B cell (primary cell): ENCODE results near the gene PTRH2. TPM values are rescaled to one million over a fixed set of nuclear protein-coding genes. Genes with fewer than 3 reads are reported as not detected.

Experiments
- ATAC-seq: fragments of 200-7000 bp; cut with Tn5 transposase; one replicate; pipeline ENCODE4 v1.10.0; 2021; ENCODE audit warnings: low read depth, mild to moderate bottlenecking, moderate number of reproducible peaks, moderate library complexity
- CTCF ChIA-PET: fragments of 350-600 bp; sonication (Branson Sonifier 250); formaldehyde crosslinking; loops from one replicate; lab custom pipeline; 2021; ENCODE audit warnings: antibody characterized with exemption, inconsistent platforms; lab: Charles Lee
- POLR2A ChIA-PET: fragments of 350-600 bp; sonication (Branson Sonifier 250); formaldehyde crosslinking; loops from one replicate; lab custom pipeline; 2021; ENCODE audit warnings: antibody characterized with exemption; lab: Charles Lee
- DNase-seq: peaks from one replicate; pipeline ENCODE4 v3.0.0; 2013
- H2AFZ ChIP-seq: 2 replicates; pipeline ENCODE4 v1.6.1; 2012; ENCODE audit warnings: mild to moderate bottlenecking, low read depth, low read length; ENCODE audit not compliant: insufficient read depth, poor library complexity, severe bottlenecking
- H3K27ac ChIP-seq, 2 donors: 1 replicate in 1 of 2; 2 replicates in 1 of 2; pipeline ENCODE4 v1.5.1; 2012 to 2013; ENCODE audit warnings: low read length in 2 of 2, mild to moderate bottlenecking in 2 of 2, moderate library complexity in 1 of 2
- H3K27me3 ChIP-seq, 4 experiments: fragments of 200-600 bp in 1 of 4; sonication (generic) in 1 of 4; replicated peaks in 1 of 4; 1 replicate in 2 of 4; 2 replicates in 2 of 4; pipeline versions ENCODE4 v1.6.1 to v1.7.0; 2013 to 2016; ENCODE audit warnings: low read length in 3 of 4, mild to moderate bottlenecking in 2 of 4, mixed read lengths in 1 of 4, moderate library complexity in 1 of 4; ENCODE audit not compliant: insufficient read depth in 4 of 4, control insufficient read depth in 3 of 4; ENCODE audit errors: control extremely low read depth in 1 of 4
- H3K36me3 ChIP-seq, 2 experiments: replicated peaks in 1 of 2; 1 replicate in 1 of 2; 2 replicates in 1 of 2; pipeline versions ENCODE4 v1.6.1 to v1.7.1; 2013; ENCODE audit warnings: low read length in 1 of 2; ENCODE audit not compliant: insufficient read depth in 2 of 2, control insufficient read depth in 1 of 2; ENCODE audit errors: control extremely low read depth in 1 of 2, extremely low read depth in 1 of 2
- H3K4me1 ChIP-seq, 2 donors: fragments of 200-600 bp in 1 of 2; sonication (generic) in 1 of 2; 1 replicate in 1 of 2; 2 replicates in 1 of 2; pipeline versions ENCODE4 v1.5.1 to v1.6.1; 2013 to 2017; ENCODE audit warnings: low read length in 2 of 2; ENCODE audit not compliant: control insufficient read depth in 2 of 2, insufficient read depth in 2 of 2
- H3K4me2 ChIP-seq: replicated peaks from 2 replicates; pipeline ENCODE3; 2012; ENCODE audit warnings: mild to moderate bottlenecking, low read depth, low read length; ENCODE audit not compliant: poor library complexity, severe bottlenecking
- H3K4me3 ChIP-seq, 5 experiments: fragments of 200-600 bp in 1 of 5; sonication (generic) in 1 of 5; 1 replicate in 3 of 5; 2 replicates in 2 of 5; pipeline versions ENCODE4 v1.5.1 to v1.7.0; 2011 to 2016; ENCODE audit warnings: low read length in 4 of 5, mild to moderate bottlenecking in 4 of 5, low read depth in 2 of 5, control low read depth in 1 of 5, moderate library complexity in 1 of 5; ENCODE audit not compliant: insufficient read depth in 1 of 5; ENCODE audit errors: control extremely low read depth in 1 of 5, extremely low read depth in 1 of 5
- H3K79me2 ChIP-seq: fragments of 200-600 bp; sonication (generic); one replicate; pipeline ENCODE4 v1.6.0; 2016; ENCODE audit warnings: low read length; ENCODE audit not compliant: control insufficient read depth, insufficient read depth
- H3K9ac ChIP-seq: fragments of 200-600 bp; sonication (generic); 2 replicates; pipeline ENCODE4 v1.6.1; 2017; ENCODE audit warnings: mild to moderate bottlenecking, low read length, moderate library complexity
- H3K9me3 ChIP-seq, 3 donors: one replicate each; pipeline versions ENCODE4 v1.6.1 to v1.7.1; 2013; ENCODE audit warnings: low read length in 2 of 3; ENCODE audit not compliant: control insufficient read depth in 2 of 3, insufficient read depth in 1 of 3; ENCODE audit errors: control extremely low read depth in 1 of 3
- H4K20me1 ChIP-seq: 2 replicates; pipeline ENCODE4 v1.6.0; 2012; ENCODE audit warnings: mild to moderate bottlenecking, low read length; ENCODE audit not compliant: insufficient read depth, control insufficient read depth, poor library complexity, severe bottlenecking
- H3K27ac Mint-ChIP-seq: one replicate; pipeline ENCODE4 v1.8.0; 2021; ENCODE audit warnings: mixed read lengths
- H3K27me3 Mint-ChIP-seq: one replicate; pipeline ENCODE4 v1.8.0; 2021; ENCODE audit warnings: mixed read lengths
- H3K4me1 Mint-ChIP-seq: one replicate; pipeline ENCODE4 v1.8.0; 2021; ENCODE audit warnings: mixed read lengths
- H3K4me3 Mint-ChIP-seq: one replicate; pipeline ENCODE4 v1.8.0; 2021; ENCODE audit warnings: mixed read lengths
- H3K9me3 Mint-ChIP-seq: one replicate; pipeline ENCODE4 v1.8.0; 2022; ENCODE audit warnings: mixed read lengths; ENCODE audit not compliant: insufficient read depth
- EZH2 ChIP-seq: IDR thresholded peaks from 2 replicates; pipeline ENCODE4 v1.6.1; 2012; ENCODE audit warnings: borderline replicate concordance, low read depth, mild to moderate bottlenecking, moderate library complexity, low read length; ENCODE audit not compliant: insufficient read depth, poor library complexity, severe bottlenecking
- WGBS: methylation state at CpG from one replicate; pipeline ENCODE4 v1.1.5; 2013; ENCODE audit warnings: missing lambda C conversion rate; ENCODE audit not compliant: insufficient coverage; 5-methylcytosine and 5-hydroxymethylcytosine counted together
- intact Hi-C: fragments of 100-400 bp; cut with micrococcal nuclease; formaldehyde crosslinking; loops from one replicate; pipeline ENCODE4 v1.10.0; 2022
- polyA plus RNA-seq: library from polyadenylated mRNA; depleted of rRNA; stranded (reverse); fragments of >200 nt; gene quantifications from 2 replicates; pipeline ENCODE4 v1.2.3, GENCODE V29; 2012
- total RNA-seq, 2 donors: library from RNA; stranded (reverse); fragments of 120-200 nt in 1 of 2; gene quantifications; 1 replicate in 1 of 2; 2 replicates in 1 of 2; pipeline versions ENCODE4 v1.2.3 to v1.2.4, GENCODE V29; 2013 to 2022
- TF ChIP-seq, protein P1 (sequence below): fragments of 200-600 bp; IDR thresholded peaks from one replicate; pipeline ENCODE4 v1.8.0; 2022; ENCODE audit warnings: antibody characterized with exemption, mild to moderate bottlenecking

PTRH2 gene
- total and polyA plus RNA-seq, 2 donors (not counting 1 experiment from before 2014, with no cell fraction given) = 7.1 to 22.7 TPM

DNA sequence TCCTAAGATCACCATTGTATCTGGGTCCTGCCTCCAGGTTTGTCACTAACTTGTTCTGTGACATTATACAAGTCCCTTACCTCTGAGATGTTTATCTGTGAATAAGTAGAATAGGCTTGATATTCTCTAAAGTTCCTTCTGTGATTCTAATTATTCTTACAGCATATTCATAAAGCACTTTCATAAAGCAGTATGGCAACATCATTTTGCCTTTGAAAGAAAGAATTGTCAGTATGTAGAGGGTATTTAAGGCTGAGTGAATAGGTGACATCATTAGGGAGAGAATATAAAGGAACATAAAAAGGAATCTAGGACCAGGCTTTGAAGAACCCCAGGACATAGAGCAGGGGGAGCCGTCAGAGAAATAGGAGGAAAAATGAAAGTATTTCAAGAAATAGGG, 15.8 kb upstream of the PTRH2 start:
- Histone ChIP-seq H3K4me2 (no peak overlapping the region), H3K9ac (no peak overlapping the region), H3K4me3 (no peak overlapping the region), H4K20me1 (peaks cover 17% of the 10 kb centered on the region), H3K36me3 (peaks cover 0 to 2% of the 10 kb centered on the region in 2 experiments), H2AFZ (no peak overlapping the region), H3K79me2 (peaks cover 66% of the 10 kb centered on the region), H3K9me3 (no peaks in the 10 kb centered on the region), H3K27ac (no peak overlapping the region), H3K27me3 (no peaks in the 10 kb centered on the region), H3K4me1 (no peaks in the 10 kb centered on the region)
- peaks cover 5% of the 10 kb centered on the region for H3K4me1 Mint-ChIP-seq
- H3K9me3 Mint-ChIP-seq = no peaks in the 10 kb centered on the region
- H3K27me3 Mint-ChIP-seq = no peaks in the 10 kb centered on the region
- no peak overlapping the region for H3K4me3 Mint-ChIP-seq
- WGBS = 71% methylated on average over 1 of the region's 1 CpG
- intact Hi-C loops = no loop called here
- ATAC-seq = no peak
- TF ChIP-seq, protein P1, sequence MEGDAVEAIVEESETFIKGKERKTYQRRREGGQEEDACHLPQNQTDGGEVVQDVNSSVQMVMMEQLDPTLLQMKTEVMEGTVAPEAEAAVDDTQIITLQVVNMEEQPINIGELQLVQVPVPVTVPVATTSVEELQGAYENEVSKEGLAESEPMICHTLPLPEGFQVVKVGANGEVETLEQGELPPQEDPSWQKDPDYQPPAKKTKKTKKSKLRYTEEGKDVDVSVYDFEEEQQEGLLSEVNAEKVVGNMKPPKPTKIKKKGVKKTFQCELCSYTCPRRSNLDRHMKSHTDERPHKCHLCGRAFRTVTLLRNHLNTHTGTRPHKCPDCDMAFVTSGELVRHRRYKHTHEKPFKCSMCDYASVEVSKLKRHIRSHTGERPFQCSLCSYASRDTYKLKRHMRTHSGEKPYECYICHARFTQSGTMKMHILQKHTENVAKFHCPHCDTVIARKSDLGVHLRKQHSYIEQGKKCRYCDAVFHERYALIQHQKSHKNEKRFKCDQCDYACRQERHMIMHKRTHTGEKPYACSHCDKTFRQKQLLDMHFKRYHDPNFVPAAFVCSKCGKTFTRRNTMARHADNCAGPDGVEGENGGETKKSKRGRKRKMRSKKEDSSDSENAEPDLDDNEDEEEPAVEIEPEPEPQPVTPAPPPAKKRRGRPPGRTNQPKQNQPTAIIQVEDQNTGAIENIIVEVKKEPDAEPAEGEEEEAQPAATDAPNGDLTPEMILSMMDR = no peak
- TF ChIP-seq EZH2 = no peak
- ChIA-PET CTCF (no interaction called here), POLR2A (no interaction called here)
- no peak for DNase-seq
- no peak overlapping the region for H3K27ac Mint-ChIP-seq

DNA sequence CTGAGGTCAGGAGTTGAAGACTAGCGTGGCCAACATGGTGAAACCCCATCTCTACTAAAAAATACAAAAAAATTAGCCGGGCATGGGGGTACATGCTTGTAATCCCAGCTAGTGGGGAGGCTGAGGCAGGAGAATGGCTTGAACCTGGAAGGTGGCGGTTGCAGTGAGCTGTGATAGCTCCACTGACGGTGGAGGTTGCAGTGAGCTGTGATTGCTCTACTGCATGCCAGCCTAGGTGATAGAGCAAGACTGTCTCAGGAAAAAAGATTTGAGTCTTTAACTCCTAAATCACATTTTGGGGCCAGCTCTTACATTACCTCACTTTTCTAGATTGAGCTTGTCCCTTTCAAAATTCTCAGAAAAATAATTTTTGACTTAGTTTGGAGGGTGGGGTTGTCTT, 15.4 kb upstream of the PTRH2 start:
- H2AFZ ChIP-seq = no peak overlapping the region
- H3K27ac Mint-ChIP-seq = no peak overlapping the region
- no peak overlapping the region for H3K4me2 ChIP-seq
- no peaks in the 10 kb centered on the region for H3K9me3 Mint-ChIP-seq
- H3K4me3 Mint-ChIP-seq = no peak overlapping the region
- H3K27ac ChIP-seq = no peak overlapping the region
- ChIA-PET CTCF (no interaction called here), POLR2A (no interaction called here)
- no peaks in the 10 kb centered on the region for H3K27me3 Mint-ChIP-seq
- H3K36me3 ChIP-seq = peaks cover 0 to 2% of the 10 kb centered on the region in 2 experiments
- no peak for TF ChIP-seq EZH2
- TF ChIP-seq, protein P1 = no peak
- H3K9me3 ChIP-seq = no peaks in the 10 kb centered on the region
- H3K4me1 ChIP-seq = no peaks in the 10 kb centered on the region
- H3K4me1 Mint-ChIP-seq = peaks cover 5% of the 10 kb centered on the region
- DNase-seq = no peak
- WGBS = 100% methylated on average over 1 of the region's 4 CpGs
- no peak overlapping the region for H3K4me3 ChIP-seq
- intact Hi-C loops = no loop called here
- H3K79me2 ChIP-seq = peaks cover 70% of the 10 kb centered on the region
- H4K20me1 ChIP-seq = peaks cover 17% of the 10 kb centered on the region
- H3K27me3 ChIP-seq = no peaks in the 10 kb centered on the region
- no peak overlapping the region for H3K9ac ChIP-seq
- ATAC-seq = no peak
